ENCODE data around the gene FAM240A. TPM values are rescaled to one million over a fixed set of nuclear protein-coding genes. Genes with fewer than 3 reads are reported as not detected.

The FAM240A gene
- total and polyA plus RNA-seq, 2 donors (not counting 3 experiments of a cell fraction or from before 2014, with no cell fraction given): not detected

- Histone ChIP-seq H3K4me2 (ENCODE audit: insufficient read depth, low read length) (no peak overlapping the region), H3K9me3 (replicated peaks; ENCODE audit: control insufficient read depth, insufficient read depth, low read length) (no peaks in the 10 kb centered on the region), H3K4me1 (ENCODE audit: control insufficient read depth, extremely low read depth, insufficient read depth, low read length) (no peaks in the 10 kb centered on the region), H3K4me3 (replicated peaks in 1 of 3; ENCODE audit: insufficient read depth in 1 of 3, low read depth in 1 of 3, low read length in 3 of 3) (no peak overlapping the region), H3K9me1 (replicated peaks; ENCODE audit: control insufficient read depth, extremely low read depth, insufficient read depth, low read length) (no peaks in the 10 kb centered on the region), H3K27ac (ENCODE audit: insufficient read depth, low read depth, low read length) (no peak overlapping the region), H3K9ac (replicated peaks; ENCODE audit: extremely low read depth, insufficient read depth, low read length) (no peak overlapping the region), H2AFZ (ENCODE audit: low read depth, low read length) (no peak overlapping the region), H3K36me3 (ENCODE audit: control insufficient read depth in 2 of 2, extremely low read depth in 1 of 2, insufficient read depth in 2 of 2, low read length in 2 of 2) (no peaks in the 10 kb centered on the region), H4K20me1 (replicated peaks; ENCODE audit: control insufficient read depth, extremely low read depth, insufficient read depth, low read length) (no peaks in the 10 kb centered on the region), H3K79me2 (ENCODE audit: control insufficient read depth, insufficient read depth, low read length) (no peaks in the 10 kb centered on the region), H3K27me3 (ENCODE audit: control insufficient read depth in 2 of 2, insufficient read depth in 2 of 2, low read length in 2 of 2) (no peaks in the 10 kb centered on the region)
- no TSS peak for BruUV-seq (replicated peaks)
- TF ChIP-seq JUN (IDR thresholded peaks at IDR 0.05; ENCODE audit: borderline replicate concordance, insufficient read depth, insufficient read length, low read depth) (no peak), EZH2 (IDR thresholded peaks at IDR 0.05; ENCODE audit: borderline replicate concordance, low read depth, low read length, severe bottlenecking) (no peak), MYC (IDR thresholded peaks at IDR 0.05; ENCODE audit: low read depth, low read length) (no peak), POLR2AphosphoS5 (IDR thresholded peaks at IDR 0.05; ENCODE audit: insufficient read depth, low read depth, low read length) (no peak), MAX (IDR thresholded peaks at IDR 0.05; ENCODE audit: insufficient read depth, insufficient read length) (no peak), GATA2 (IDR thresholded peaks at IDR 0.05; ENCODE audit: insufficient read depth, insufficient read length, low read depth, low read length) (no peak), POLR2A (IDR thresholded peaks at IDR 0.05; ENCODE audit: low read depth, low read length) (no peak), CTCF (IDR thresholded peaks at IDR 0.05; ENCODE audit: extremely low read depth in 1 of 2, insufficient read depth in 1 of 2, low read depth in 1 of 2, low read length in 2 of 2) (no peak), FOS (IDR thresholded peaks at IDR 0.05; ENCODE audit: borderline replicate concordance, insufficient read depth, low read length) (no peak)
- ChIA-PET CTCF (no interaction called here), POLR2A (no interaction called here)
- dilution Hi-C loops (cut with MboI; ENCODE audit: extremely low pct_ligation_motif_present, low sequenced_read_pairs) (no loop called here), intact Hi-C loops (cut with micrococcal nuclease) (no loop called here)
- FAIRE-seq (no peak), DNase-seq (ENCODE audit: low read depth, low spot score) (no peak)
Measured at GRCh38 chr3:46668116-46668515, 55.8 kb downstream of the FAM240A start.

Data from endothelial cell of umbilical vein (primary cell).